ENCODE results near the gene MINDY2.

MINDY2 gene

GRCh38 chr15:58770857-58771620 lies at the start of gene MINDY2:
Gene MINDY2, plus strand, starts transcription at chr15:58771302. Its CDS starts 94 bp downstream, at chr15:58771396.
- Histone ChIP-seq H3K27me3 (replicated peaks; ENCODE audit: control insufficient read depth, insufficient read depth, low read length) (no peaks in the 10 kb centered on the region), H3K36me3 (ENCODE audit: control insufficient read depth, insufficient read depth, low read length) (no peaks in the 10 kb centered on the region), H3K4me3 (replicated peaks; ENCODE audit: low read depth, low read length) (peak within 1 kb of the TSS; percentile 93)
- TF ChIP-seq CTCF (IDR thresholded peaks at IDR 0.05; ENCODE audit: insufficient read depth, low read length, poor library complexity, severe bottlenecking) = peak; percentile 45
- peak; percentile 99 for DNase-seq (ENCODE audit: extremely low read depth, insufficient read length)

DNA sequence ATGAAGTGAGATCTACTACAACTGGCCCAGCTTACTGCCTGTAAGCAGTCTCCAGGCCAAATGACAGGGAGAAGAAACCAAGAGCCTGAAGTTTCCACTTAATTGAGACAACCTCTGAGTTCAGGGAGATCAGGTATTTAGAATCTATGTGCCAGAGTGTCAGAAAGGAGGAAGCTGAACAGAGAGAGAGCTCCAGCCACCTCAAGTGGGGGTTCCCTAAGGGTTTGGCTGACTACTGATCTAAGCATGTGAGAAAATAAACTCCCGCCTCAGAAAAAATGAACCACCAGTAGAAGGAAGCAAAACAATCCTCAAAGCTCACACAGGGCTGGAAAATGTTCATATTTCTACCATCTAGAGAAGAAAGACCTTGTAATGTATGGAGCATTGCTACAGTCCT lies 46.6 kb upstream of the MINDY2 start:
- DNase-seq (ENCODE audit: extremely low read depth, insufficient read length) = peak; percentile 28
- Histone ChIP-seq H3K27me3 (replicated peaks; ENCODE audit: control insufficient read depth, insufficient read depth, low read length) (no peaks in the 10 kb centered on the region), H3K4me3 (replicated peaks; ENCODE audit: low read depth, low read length) (no peak overlapping the region), H3K36me3 (ENCODE audit: control insufficient read depth, insufficient read depth, low read length) (no peaks in the 10 kb centered on the region)
- TF ChIP-seq CTCF (IDR thresholded peaks at IDR 0.05; ENCODE audit: insufficient read depth, low read length, poor library complexity, severe bottlenecking) = no peak

DNA sequence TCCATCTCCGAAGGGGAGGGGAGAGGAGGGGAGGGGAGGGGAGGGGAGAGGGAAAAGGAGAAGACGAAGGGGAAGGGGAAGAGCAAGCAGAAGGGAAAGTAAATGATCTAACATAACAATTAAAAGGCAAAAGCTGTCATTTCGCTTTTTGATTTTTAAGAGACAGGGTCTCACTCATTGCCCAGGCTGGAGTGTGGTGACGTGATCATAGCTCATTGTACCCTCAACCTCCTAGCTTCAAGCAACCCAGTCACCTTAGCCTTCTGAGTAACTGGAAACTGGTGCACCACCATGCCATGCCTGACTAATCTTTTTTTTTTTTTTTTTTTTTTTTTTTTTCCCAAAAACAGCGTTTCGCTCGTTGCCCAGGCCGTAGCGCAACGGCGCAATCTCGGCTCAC lies 44.2 kb upstream of the MINDY2 start:
- TF ChIP-seq CTCF (IDR thresholded peaks at IDR 0.05; ENCODE audit: insufficient read depth, low read length, poor library complexity, severe bottlenecking) = no peak
- H3K4me3 ChIP-seq (replicated peaks; ENCODE audit: low read depth, low read length) = no peak overlapping the region
- no peaks in the 10 kb centered on the region for H3K27me3 ChIP-seq (replicated peaks; ENCODE audit: control insufficient read depth, insufficient read depth, low read length)
- no peak for DNase-seq (ENCODE audit: extremely low read depth, insufficient read length)
- H3K36me3 ChIP-seq (ENCODE audit: control insufficient read depth, insufficient read depth, low read length) = no peaks in the 10 kb centered on the region; the same call in 1 of the 2 replicates

DNA sequence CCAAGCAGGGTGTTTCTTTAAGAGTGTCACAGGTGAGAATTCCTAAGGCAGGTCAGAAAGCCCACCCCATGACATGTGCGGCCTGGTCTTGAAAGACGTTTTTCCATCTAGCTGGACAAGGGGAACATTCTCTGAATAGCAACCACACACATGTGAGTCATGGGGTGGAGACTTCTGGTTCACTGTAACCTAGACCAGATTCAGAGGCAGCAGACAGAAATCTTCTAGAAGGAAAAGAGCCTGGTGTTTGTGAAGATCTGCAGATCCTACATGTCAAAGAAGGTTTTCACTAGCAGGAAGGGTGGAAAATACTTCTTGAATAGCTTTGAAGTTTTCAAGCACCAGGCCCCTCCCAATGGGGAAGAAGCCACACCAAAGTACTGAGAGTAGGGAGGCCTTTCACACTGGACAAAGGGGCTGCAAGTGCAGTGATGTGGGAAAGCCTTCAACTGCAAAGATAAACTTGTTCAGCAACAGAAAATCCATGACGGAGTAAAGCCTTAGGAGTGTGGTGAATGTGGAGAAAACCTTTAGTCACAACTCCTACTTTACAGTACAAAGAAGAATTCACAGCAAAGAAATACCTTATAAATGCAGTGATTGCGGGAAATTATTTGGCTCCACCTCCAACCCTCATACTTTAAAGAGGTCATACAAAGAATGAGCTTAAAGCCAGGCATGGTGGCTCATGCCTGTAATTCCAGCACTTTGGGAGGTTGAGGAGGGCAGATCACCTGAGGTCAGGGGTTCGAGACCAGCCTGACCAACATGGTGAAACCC lies 39.2 kb upstream of the MINDY2 start:
- TF ChIP-seq CTCF (IDR thresholded peaks at IDR 0.05; ENCODE audit: insufficient read depth, low read length, poor library complexity, severe bottlenecking) = no peak
- Histone ChIP-seq H3K4me3 (replicated peaks; ENCODE audit: low read depth, low read length) (no peak overlapping the region), H3K36me3 (ENCODE audit: control insufficient read depth, insufficient read depth, low read length) (no peaks in the 10 kb centered on the region; the same call in 1 of the 2 replicates), H3K27me3 (replicated peaks; ENCODE audit: control insufficient read depth, insufficient read depth, low read length) (no peaks in the 10 kb centered on the region)
- DNase-seq (ENCODE audit: extremely low read depth, insufficient read length) = no peak

DNA sequence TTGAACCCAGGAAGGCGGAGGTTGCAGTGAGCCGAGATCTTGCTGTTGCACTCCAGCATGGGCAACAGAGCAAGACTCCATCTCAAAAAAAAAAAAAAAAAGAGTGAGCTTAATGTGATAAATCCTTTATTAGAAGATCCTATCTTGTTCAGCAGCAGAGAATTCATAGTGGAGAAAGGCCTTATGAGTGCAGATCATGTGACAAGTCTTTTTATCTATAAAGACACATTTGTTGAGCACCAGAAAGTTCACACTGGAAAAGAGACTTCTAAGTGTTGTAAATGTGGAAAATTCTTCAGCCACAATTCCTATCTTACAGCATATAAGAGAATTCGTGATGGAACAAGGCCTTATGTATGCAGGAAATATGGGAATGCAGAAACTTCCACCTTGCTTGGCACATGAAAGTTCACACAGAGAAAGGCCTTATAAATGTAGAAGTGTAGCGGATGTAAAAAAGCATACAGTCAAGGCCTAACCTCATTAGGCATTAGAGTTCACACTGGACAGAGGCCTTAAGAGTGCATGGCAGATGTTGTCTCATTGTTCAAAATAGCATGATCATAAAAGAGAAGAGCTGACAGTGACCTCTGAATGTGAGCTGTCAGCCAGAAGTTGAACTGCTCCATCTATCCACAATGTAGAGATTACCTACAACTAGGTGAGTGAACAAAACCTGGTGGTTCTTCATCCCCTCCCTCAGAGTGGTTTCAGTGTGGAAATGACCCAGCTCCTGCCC lies 38.3 kb upstream of the MINDY2 start:
- no peak overlapping the region for H3K4me3 ChIP-seq (replicated peaks; ENCODE audit: low read depth, low read length)
- no peak for TF ChIP-seq CTCF (IDR thresholded peaks at IDR 0.05; ENCODE audit: insufficient read depth, low read length, poor library complexity, severe bottlenecking)
- no peaks in the 10 kb centered on the region for H3K27me3 ChIP-seq (replicated peaks; ENCODE audit: control insufficient read depth, insufficient read depth, low read length)
- no peak for DNase-seq (ENCODE audit: extremely low read depth, insufficient read length)
- no peaks in the 10 kb centered on the region; the same call in 1 of the 2 replicates for H3K36me3 ChIP-seq (ENCODE audit: control insufficient read depth, insufficient read depth, low read length)

All from GM06990 (cell line).